Liver (tissue), 9 donors: ENCODE results near the gene RETREG1. TPM values are rescaled to one million over a fixed set of nuclear protein-coding genes. Genes with fewer than 3 reads are reported as not detected.

ENCODE experiments used
- DNase-seq: peaks from one replicate; pipeline ENCODE4 v3.0.0-alpha.2; 2017; ENCODE audit warnings: low spot score
- H3K27ac ChIP-seq, 2 donors: one replicate each; pipeline ENCODE4 v1.7.0; 2013; ENCODE audit warnings: inconsistent platforms in 2 of 2, low read length in 2 of 2, control low read depth in 1 of 2, low read depth in 1 of 2, mild to moderate bottlenecking in 1 of 2
- H3K27me3 ChIP-seq, 4 donors: one replicate each; pipeline versions ENCODE4 v1.6.1 to v1.7.0; 2013; ENCODE audit warnings: low read length in 3 of 4, inconsistent platforms in 1 of 4, mild to moderate bottlenecking in 1 of 4, moderate library complexity in 1 of 4; ENCODE audit not compliant: control insufficient read depth in 4 of 4, insufficient read depth in 4 of 4
- H3K36me3 ChIP-seq, 4 donors: one replicate each; pipeline versions ENCODE4 v1.6.1 to v1.7.0; 2013; ENCODE audit warnings: low read length in 3 of 4, mild to moderate bottlenecking in 3 of 4, low read depth in 1 of 4, moderate library complexity in 1 of 4; ENCODE audit not compliant: control insufficient read depth in 4 of 4, insufficient read depth in 3 of 4
- H3K4me1 ChIP-seq, 4 donors: one replicate each; pipeline versions ENCODE4 v1.6.1 to v1.7.0; 2013; ENCODE audit warnings: low read length in 3 of 4, mild to moderate bottlenecking in 3 of 4, moderate library complexity in 1 of 4; ENCODE audit not compliant: control insufficient read depth in 4 of 4, insufficient read depth in 4 of 4
- H3K4me3 ChIP-seq, 3 donors: one replicate each; pipeline versions ENCODE4 v1.6.1 to v1.7.0; 2013; ENCODE audit warnings: low read length in 3 of 3, control low read depth in 1 of 3, low read depth in 1 of 3, mild to moderate bottlenecking in 1 of 3
- H3K9ac ChIP-seq, 2 donors: one replicate each; pipeline ENCODE4 v1.7.0; 2013; ENCODE audit warnings: low read length in 2 of 2, mild to moderate bottlenecking in 2 of 2, moderate library complexity in 2 of 2, control low read depth in 1 of 2, low read depth in 1 of 2
- H3K9me3 ChIP-seq, 4 donors: one replicate each; pipeline versions ENCODE4 v1.6.1 to v1.7.0; 2013; ENCODE audit warnings: low read length in 3 of 4; ENCODE audit not compliant: control insufficient read depth in 4 of 4
- ATF3 ChIP-seq: IDR thresholded peaks from 2 replicates; pipeline ENCODE4 v1.6.1; 2016; ENCODE audit warnings: antibody characterized with exemption
- CTCF ChIP-seq: fragments of 150-350 bp; IDR thresholded peaks from 2 replicates; pipeline ENCODE4 v1.5.1; 2017; ENCODE audit warnings: improper control_type of control experiment, low read depth, low read length; ENCODE audit not compliant: missing input control
- EGR1 ChIP-seq, 2 donors: IDR thresholded peaks; 2 replicates each; pipeline ENCODE4 v1.6.1; 2016 to 2018; ENCODE audit warnings: antibody characterized with exemption in 2 of 2, low read depth in 2 of 2
- FOXA1 ChIP-seq: IDR thresholded peaks from 2 replicates; pipeline ENCODE4 v1.6.1; 2016; ENCODE audit warnings: antibody characterized with exemption
- FOXA2 ChIP-seq: IDR thresholded peaks from 2 replicates; pipeline ENCODE4 v1.6.1; 2016; ENCODE audit warnings: antibody characterized with exemption
- GABPA ChIP-seq, 2 donors: IDR thresholded peaks in 1 of 2; conservative IDR thresholded peaks in 1 of 2; 2 replicates each; pipeline ENCODE4 v1.6.1; 2016; ENCODE audit warnings: antibody characterized with exemption in 2 of 2, mild to moderate bottlenecking in 1 of 2, moderate library complexity in 1 of 2
- HNF4A ChIP-seq, 2 donors: conservative IDR thresholded peaks; 2 replicates each; pipeline ENCODE4 v1.6.1; 2016; ENCODE audit warnings: antibody characterized with exemption in 2 of 2, mild to moderate bottlenecking in 2 of 2
- HNF4G ChIP-seq: IDR thresholded peaks from 2 replicates; pipeline ENCODE4 v1.6.1; 2016; ENCODE audit warnings: antibody characterized with exemption
- JUND ChIP-seq, 2 donors: IDR thresholded peaks; 2 replicates each; pipeline ENCODE4 v1.6.1; 2016; ENCODE audit warnings: antibody characterized with exemption in 2 of 2
- MAX ChIP-seq: IDR thresholded peaks from 2 replicates; pipeline ENCODE4 v1.6.1; 2016; ENCODE audit warnings: antibody characterized with exemption
- NR2F2 ChIP-seq: IDR thresholded peaks from 2 replicates; pipeline ENCODE4 v1.6.1; 2016; ENCODE audit warnings: antibody characterized with exemption
- RAD21 ChIP-seq, 2 donors: IDR thresholded peaks; 2 replicates each; pipeline ENCODE4 v1.6.1; 2016; ENCODE audit warnings: antibody characterized with exemption in 2 of 2, mild to moderate bottlenecking in 2 of 2
- RXRA ChIP-seq, 2 donors: IDR thresholded peaks; 2 replicates each; pipeline ENCODE4 v1.6.1; 2017 to 2018; ENCODE audit warnings: antibody characterized with exemption in 2 of 2, mild to moderate bottlenecking in 1 of 2
- SP1 ChIP-seq: IDR thresholded peaks from 2 replicates; pipeline ENCODE4 v1.6.1; 2018; ENCODE audit warnings: antibody characterized with exemption, mild to moderate bottlenecking
- TAF1 ChIP-seq: conservative IDR thresholded peaks from 2 replicates; pipeline ENCODE4 v1.6.1; 2016; ENCODE audit warnings: antibody characterized with exemption, mild to moderate bottlenecking
- YY1 ChIP-seq: IDR thresholded peaks from 2 replicates; pipeline ENCODE4 v1.6.1; 2016; ENCODE audit warnings: antibody characterized with exemption, mild to moderate bottlenecking
- ZBTB33 ChIP-seq: IDR thresholded peaks from 2 replicates; pipeline ENCODE4 v1.6.1; 2016; ENCODE audit warnings: antibody characterized with exemption
- WGBS: extraction: QIAGEN DNeasy Blood & Tissue Kit; methylation state at CpG from one replicate; pipeline ENCODE4 v1.1.7; 2013; 5-methylcytosine and 5-hydroxymethylcytosine counted together
- polyA plus RNA-seq, 2 donors: library from polyadenylated mRNA; stranded (reverse) in 1 of 2; unstranded in 1 of 2; fragments of 200-250 nt in 1 of 2; fragments of >200 nt in 1 of 2; fragmentation: Nextera tagmentation in 1 of 2; extraction: Ambion mirVana in 1 of 2; gene quantifications; one replicate each; pipeline versions ENCODE4 v1.2.1 to v1.2.3, GENCODE V29; 2013 to 2015
- total RNA-seq, 2 donors: library from RNA; depleted of rRNA; stranded (reverse); fragments of >200 nt; gene quantifications; one replicate each; pipeline ENCODE4 v1.2.3, GENCODE V29; 2014
- donor health status: healthy.
- donor health status: healthy.
- donor health status: healthy.
- donor health status: healthy.
- donor health status: healthy.

Gene RETREG1
- total and polyA plus RNA-seq, 4 donors = 0.70 to 28.1 (median 4.2) TPM

- Histone ChIP-seq H3K9ac (no peak overlapping the region), H3K27ac (no peak overlapping the region), H3K4me3 (no peak overlapping the region), H3K36me3 (no peaks in the 10 kb centered on the region), H3K27me3 (no peaks in the 10 kb centered on the region), H3K9me3 (no peaks in the 10 kb centered on the region), H3K4me1 (peaks cover 3 to 18% (median 8%) of the 10 kb centered on the region in 4 donors)
- WGBS = 95% methylated on average over 2 of the region's 2 CpGs
- TF ChIP-seq HNF4G = no peak
- no peak for TF ChIP-seq TAF1
- TF ChIP-seq SP1 = no peak
- TF ChIP-seq FOXA2 = no peak
- no peak for TF ChIP-seq CTCF
- TF ChIP-seq RXRA (IDR thresholded peaks at IDR 0.05) = no peak
- no peak for TF ChIP-seq MAX
- TF ChIP-seq JUND (IDR thresholded peaks at IDR 0.05) = no peak
- DNase-seq = no peak
Measured at GRCh38 chr5:16518606-16519005, 98.2 kb downstream of the RETREG1 start.

- no peak overlapping the region for H3K9ac ChIP-seq
- no peak overlapping the region for H3K4me3 ChIP-seq
- no peaks in the 10 kb centered on the region for H3K36me3 ChIP-seq
- H3K4me1 ChIP-seq = peaks cover 0 to 2% (median 0%) of the 10 kb centered on the region in 4 donors
- H3K9me3 ChIP-seq = no peaks in the 10 kb centered on the region
- WGBS = 91% methylated on average over 4 of the region's 4 CpGs
- H3K27ac ChIP-seq = no peak overlapping the region
- no peak for TF ChIP-seq MAX
- TF ChIP-seq HNF4G = no peak
- TF ChIP-seq GABPA (IDR thresholded peaks at IDR 0.05 in 1 of 2, conservative IDR thresholded peaks at IDR 0.05 in 1 of 2) = no peak
- TF ChIP-seq RXRA (IDR thresholded peaks at IDR 0.05) = no peak
- TF ChIP-seq JUND (IDR thresholded peaks at IDR 0.05) = no peak
- TF ChIP-seq FOXA2 = no peak
- no peak for TF ChIP-seq HNF4A (conservative IDR thresholded peaks at IDR 0.05)
- no peak for TF ChIP-seq FOXA1
- no peak for TF ChIP-seq ATF3
- no peak for TF ChIP-seq SP1
- no peak for TF ChIP-seq CTCF
- no peak for DNase-seq
- no peaks in the 10 kb centered on the region for H3K27me3 ChIP-seq
Measured at GRCh38 chr5:16515532-16515931, 101.3 kb downstream of the RETREG1 start.

GRCh38 chr5:16510098-16510497, 106.7 kb downstream of the RETREG1 start:
- 89% methylated on average over 3 of the region's 3 CpGs for WGBS

More at GRCh38 chr5:16510098-16510497, 106.7 kb downstream of the RETREG1 start:
- H3K9ac ChIP-seq = no peak overlapping the region
- TF ChIP-seq ZBTB33 = no peak
- TF ChIP-seq NR2F2 = no peak
- TF ChIP-seq HNF4G = no peak
- TF ChIP-seq EGR1 (IDR thresholded peaks at IDR 0.05; ENCODE audit: low read depth in 2 of 2) = no peak
- no peak for TF ChIP-seq ATF3
- TF ChIP-seq RXRA (IDR thresholded peaks at IDR 0.05) = no peak
- TF ChIP-seq RAD21 (IDR thresholded peaks at IDR 0.05) = no peak
- TF ChIP-seq CTCF = no peak
- TF ChIP-seq JUND (IDR thresholded peaks at IDR 0.05) = no peak
- TF ChIP-seq YY1 = no peak
- TF ChIP-seq FOXA2 = no peak
- no peak for TF ChIP-seq SP1
- no peak for TF ChIP-seq GABPA (IDR thresholded peaks at IDR 0.05 in 1 of 2, conservative IDR thresholded peaks at IDR 0.05 in 1 of 2)
- TF ChIP-seq MAX = no peak
- TF ChIP-seq HNF4A (conservative IDR thresholded peaks at IDR 0.05) = no peak
- H3K27me3 ChIP-seq = no peaks in the 10 kb centered on the region
- H3K36me3 ChIP-seq = no peaks in the 10 kb centered on the region
- DNase-seq = no peak
- H3K4me1 ChIP-seq = peaks cover 0 to 14% (median 2%) of the 10 kb centered on the region in 4 donors
- H3K27ac ChIP-seq = no peak overlapping the region
- no peaks in the 10 kb centered on the region for H3K9me3 ChIP-seq
- H3K4me3 ChIP-seq = no peak overlapping the region
